Adrenal gland (tissue), 5 donors: ENCODE data around the gene DCUN1D2.

ENCODE experiments used
- POLR2A ChIP-seq, 2 donors: fragments of 450-650 bp; IDR thresholded peaks; one replicate each; pipeline ENCODE4 v1.6.1; 2017; ENCODE audit warnings: antibody characterized with exemption in 2 of 2, mild to moderate bottlenecking in 2 of 2, moderate library complexity in 1 of 2
- TF ChIP-seq, protein P1 (sequence below), 6 experiments: fragments of 450-650 bp in 4 of 6; fragments of 200-600 bp in 2 of 6; sonication (generic) in 1 of 6; IDR thresholded peaks; 1 replicate in 5 of 6; 2 replicates in 1 of 6; pipeline versions ENCODE4 v1.5.1 to v1.8.0; 2016 to 2021; ENCODE audit warnings: antibody characterized with exemption in 6 of 6, mild to moderate bottlenecking in 2 of 6, moderate library complexity in 1 of 6
- donor health status: DM: no; HTN: no; CAD: no.

DNA sequence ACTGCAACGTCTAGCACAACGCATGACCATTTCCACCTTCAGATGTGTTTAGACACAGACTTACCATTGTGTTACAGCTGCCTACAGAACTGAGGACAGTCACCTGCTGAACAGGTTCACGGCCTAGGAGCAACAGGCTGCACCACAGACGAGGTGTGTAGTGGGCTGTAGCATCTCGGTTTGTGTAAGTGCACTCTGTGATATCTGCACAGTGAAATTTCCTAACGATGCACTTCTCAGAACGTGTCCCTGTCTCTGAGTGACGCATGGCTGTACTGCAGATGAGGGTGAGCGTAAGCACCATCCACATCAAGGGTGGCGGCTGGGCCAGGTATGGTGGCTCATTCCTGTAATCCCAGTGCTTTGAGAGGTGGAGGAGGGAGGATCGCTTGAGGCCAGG, 15.2 kb downstream of the DCUN1D2 start:
- TF ChIP-seq, protein P1, sequence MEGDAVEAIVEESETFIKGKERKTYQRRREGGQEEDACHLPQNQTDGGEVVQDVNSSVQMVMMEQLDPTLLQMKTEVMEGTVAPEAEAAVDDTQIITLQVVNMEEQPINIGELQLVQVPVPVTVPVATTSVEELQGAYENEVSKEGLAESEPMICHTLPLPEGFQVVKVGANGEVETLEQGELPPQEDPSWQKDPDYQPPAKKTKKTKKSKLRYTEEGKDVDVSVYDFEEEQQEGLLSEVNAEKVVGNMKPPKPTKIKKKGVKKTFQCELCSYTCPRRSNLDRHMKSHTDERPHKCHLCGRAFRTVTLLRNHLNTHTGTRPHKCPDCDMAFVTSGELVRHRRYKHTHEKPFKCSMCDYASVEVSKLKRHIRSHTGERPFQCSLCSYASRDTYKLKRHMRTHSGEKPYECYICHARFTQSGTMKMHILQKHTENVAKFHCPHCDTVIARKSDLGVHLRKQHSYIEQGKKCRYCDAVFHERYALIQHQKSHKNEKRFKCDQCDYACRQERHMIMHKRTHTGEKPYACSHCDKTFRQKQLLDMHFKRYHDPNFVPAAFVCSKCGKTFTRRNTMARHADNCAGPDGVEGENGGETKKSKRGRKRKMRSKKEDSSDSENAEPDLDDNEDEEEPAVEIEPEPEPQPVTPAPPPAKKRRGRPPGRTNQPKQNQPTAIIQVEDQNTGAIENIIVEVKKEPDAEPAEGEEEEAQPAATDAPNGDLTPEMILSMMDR (IDR thresholded peaks at IDR 0.05), result no peak
- TF ChIP-seq POLR2A (IDR thresholded peaks at IDR 0.05), result no peak
